ENCODE measurements around the gene TSKS.
A peak's percentile ranks its signal among the peaks of the same experiment; 100 is the strongest.

The TSKS gene

DNA sequence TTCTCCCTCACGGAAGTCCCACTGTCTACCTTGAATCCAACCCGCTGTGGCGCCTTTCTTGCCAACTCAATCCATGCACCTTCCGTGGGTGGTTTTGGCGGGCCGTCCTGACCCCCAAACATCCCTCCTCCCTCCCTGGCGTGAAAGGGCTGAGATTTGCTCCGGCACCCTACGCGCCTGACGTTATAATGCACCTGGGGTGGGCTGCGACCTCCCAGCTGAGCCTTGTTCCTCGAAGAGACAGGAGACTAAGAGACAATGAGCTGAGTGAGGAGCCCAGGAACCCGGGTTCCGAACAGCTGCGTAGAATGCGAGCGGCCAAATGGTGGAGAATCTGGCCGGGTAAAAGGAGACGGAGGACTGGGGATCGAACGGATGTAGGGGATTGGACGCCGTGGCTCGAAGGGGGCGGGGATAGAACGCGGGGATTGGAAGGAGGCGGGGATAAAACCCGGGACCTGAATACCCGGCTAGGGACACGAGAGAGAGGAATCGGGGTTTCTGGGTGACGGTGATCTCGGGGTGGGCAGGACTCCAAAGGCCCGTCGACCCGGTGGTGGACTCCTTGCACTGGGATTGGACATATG is 72.4 kb downstream of the TSKS start, which contains the start of gene CPT1C:
TSS of gene CPT1C (plus strand) at position 461 of the 587 bp plus-strand sequence. CDS start 1,137 bp downstream, outside the sequence.
- Histone ChIP-seq H3K27ac (no peak within 1 kb of the TSS), H3K4me1 (ENCODE audit: low read depth, poor library complexity, severe bottlenecking) (no peaks in the 10 kb centered on the region), H3K4me2 (peak within 1 kb of the TSS; percentile 43), H3K9ac (no peak within 1 kb of the TSS), H2AFZ (ENCODE audit: low read depth) (peak within 1 kb of the TSS; percentile 42), H3K36me3 (ENCODE audit: insufficient read depth) (no peaks in the 10 kb centered on the region), H4K20me1 (ENCODE audit: insufficient read depth) (no peaks in the 10 kb centered on the region), H3K79me2 (ENCODE audit: insufficient read depth, low read depth) (no peaks in the 10 kb centered on the region), H3K4me3 (IDR thresholded peaks at IDR 0.05; ENCODE audit: insufficient read depth, low read depth, low read length) (no peak within 1 kb of the TSS), H3K27me3 (ENCODE audit: insufficient read depth, low read depth) (no peaks in the 10 kb centered on the region)
- TF ChIP-seq, protein P1, sequence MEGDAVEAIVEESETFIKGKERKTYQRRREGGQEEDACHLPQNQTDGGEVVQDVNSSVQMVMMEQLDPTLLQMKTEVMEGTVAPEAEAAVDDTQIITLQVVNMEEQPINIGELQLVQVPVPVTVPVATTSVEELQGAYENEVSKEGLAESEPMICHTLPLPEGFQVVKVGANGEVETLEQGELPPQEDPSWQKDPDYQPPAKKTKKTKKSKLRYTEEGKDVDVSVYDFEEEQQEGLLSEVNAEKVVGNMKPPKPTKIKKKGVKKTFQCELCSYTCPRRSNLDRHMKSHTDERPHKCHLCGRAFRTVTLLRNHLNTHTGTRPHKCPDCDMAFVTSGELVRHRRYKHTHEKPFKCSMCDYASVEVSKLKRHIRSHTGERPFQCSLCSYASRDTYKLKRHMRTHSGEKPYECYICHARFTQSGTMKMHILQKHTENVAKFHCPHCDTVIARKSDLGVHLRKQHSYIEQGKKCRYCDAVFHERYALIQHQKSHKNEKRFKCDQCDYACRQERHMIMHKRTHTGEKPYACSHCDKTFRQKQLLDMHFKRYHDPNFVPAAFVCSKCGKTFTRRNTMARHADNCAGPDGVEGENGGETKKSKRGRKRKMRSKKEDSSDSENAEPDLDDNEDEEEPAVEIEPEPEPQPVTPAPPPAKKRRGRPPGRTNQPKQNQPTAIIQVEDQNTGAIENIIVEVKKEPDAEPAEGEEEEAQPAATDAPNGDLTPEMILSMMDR (conservative IDR thresholded peaks at IDR 0.05; ENCODE audit: low read depth, low read length) = no peak

DNA sequence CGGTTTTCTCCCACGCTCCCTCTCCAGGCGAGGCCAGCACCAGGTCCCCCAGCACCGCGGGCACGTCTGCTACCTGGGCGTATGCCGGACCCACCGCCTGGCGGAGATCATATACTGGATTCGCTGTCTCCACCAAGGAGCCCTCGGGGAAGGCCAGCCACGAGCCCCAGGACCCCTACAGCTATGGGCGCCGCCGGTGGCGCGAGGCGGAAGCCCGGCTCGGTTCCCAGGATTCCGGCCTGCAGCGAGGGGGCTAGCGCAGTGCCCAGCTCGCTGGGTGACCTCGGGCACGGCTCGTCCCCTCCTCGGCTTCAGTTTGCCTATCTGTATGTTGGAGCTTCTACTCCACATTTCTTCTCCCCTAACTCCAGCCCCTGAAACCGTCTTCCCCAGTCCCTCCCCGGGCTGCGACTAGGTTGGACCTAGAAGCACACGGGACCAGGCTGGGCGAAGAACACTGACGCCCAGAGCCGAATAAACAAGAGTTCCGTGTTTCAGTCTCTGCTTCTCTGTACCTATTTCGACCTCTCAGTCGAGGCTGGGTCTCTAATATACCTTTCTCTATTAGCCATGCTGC is 72.9 kb downstream of the TSKS start:
- TF ChIP-seq, protein P1 (conservative IDR thresholded peaks at IDR 0.05; ENCODE audit: low read depth, low read length) = 0 out of 2 replicates have a peak, but pooled peaks have one; percentile 23
- no peak overlapping the region for H3K9ac ChIP-seq
- H3K36me3 ChIP-seq (ENCODE audit: insufficient read depth) = no peaks in the 10 kb centered on the region; the same call in 1 of the 2 replicates
- no peaks in the 10 kb centered on the region for H3K79me2 ChIP-seq (ENCODE audit: insufficient read depth, low read depth)
- H4K20me1 ChIP-seq (ENCODE audit: insufficient read depth) = no peaks in the 10 kb centered on the region
- H3K4me3 ChIP-seq (IDR thresholded peaks at IDR 0.05; ENCODE audit: insufficient read depth, low read depth, low read length) = no peak overlapping the region
- H3K27ac ChIP-seq = no peak overlapping the region
- no peaks in the 10 kb centered on the region for H3K4me1 ChIP-seq (ENCODE audit: low read depth, poor library complexity, severe bottlenecking)
- peak overlapping the region; percentile 42 for H2AFZ ChIP-seq (ENCODE audit: low read depth)
- H3K27me3 ChIP-seq (ENCODE audit: insufficient read depth, low read depth) = no peaks in the 10 kb centered on the region
- H3K4me2 ChIP-seq = peak overlapping the region; percentile 43; the same call in 1 of the 2 replicates
